Erythroblast (primary cell): ENCODE data around the gene RBFOX2.
"Not testable (repeated sequence)": the region's sequence is repeated elsewhere in the genome, so short reads cannot be mapped to it uniquely, and the experiment has no call there.

Experiments
- GATA1 ChIP-seq: IDR thresholded peaks from 2 replicates; pipeline ENCODE4 v1.6.1; 2011; ENCODE audit warnings: low read depth, mild to moderate bottlenecking, control low read depth, low read length, moderate library complexity
- POLR2A ChIP-seq: IDR thresholded peaks from 2 replicates; pipeline ENCODE4 v1.6.1; 2011; ENCODE audit warnings: mild to moderate bottlenecking, low read length

DNA sequence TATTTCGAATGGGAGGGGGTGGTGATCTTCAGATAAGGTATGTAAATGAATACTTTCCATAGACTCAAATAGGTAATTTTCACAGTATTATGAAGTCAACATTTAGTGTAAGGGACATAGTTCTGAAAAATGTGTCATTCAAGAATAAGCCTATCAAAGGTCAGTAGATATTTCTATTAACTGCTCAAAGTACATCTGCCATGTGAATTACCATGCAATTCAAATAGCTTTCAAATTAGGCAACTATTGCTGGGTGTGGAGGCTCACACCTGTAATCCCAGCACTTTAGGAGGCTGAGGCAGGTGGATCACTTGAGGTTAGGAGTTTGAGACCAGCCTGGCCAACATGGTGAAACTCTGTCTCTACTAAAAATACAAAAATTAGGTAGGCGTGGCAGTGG lies 236.8 kb downstream of the RBFOX2 start:
- not testable (repeated sequence) for TF ChIP-seq POLR2A, GATA1
